C4-2B (cell line): ENCODE data around the gene FGD4.

Experiments used
- H3K27ac ChIP-seq: fragments of 450-650 bp; 2 replicates; pipeline ENCODE4 v1.5.1; 2017
- ZFX ChIP-seq: fragments of 450-650 bp; IDR thresholded peaks from 2 replicates; pipeline ENCODE4 v1.6.1; 2017
- TF ChIP-seq, protein P1 (sequence below): fragments of 450-650 bp; conservative IDR thresholded peaks from 2 replicates; pipeline ENCODE4 v1.5.1; 2017; ENCODE audit warnings: mild to moderate bottlenecking

FGD4 gene

GRCh38 chr12:32534698-32535097 is 135.3 kb downstream of the FGD4 start:
- H3K27ac ChIP-seq = no peak overlapping the region
- no peak for TF ChIP-seq ZFX
- TF ChIP-seq, protein P1, sequence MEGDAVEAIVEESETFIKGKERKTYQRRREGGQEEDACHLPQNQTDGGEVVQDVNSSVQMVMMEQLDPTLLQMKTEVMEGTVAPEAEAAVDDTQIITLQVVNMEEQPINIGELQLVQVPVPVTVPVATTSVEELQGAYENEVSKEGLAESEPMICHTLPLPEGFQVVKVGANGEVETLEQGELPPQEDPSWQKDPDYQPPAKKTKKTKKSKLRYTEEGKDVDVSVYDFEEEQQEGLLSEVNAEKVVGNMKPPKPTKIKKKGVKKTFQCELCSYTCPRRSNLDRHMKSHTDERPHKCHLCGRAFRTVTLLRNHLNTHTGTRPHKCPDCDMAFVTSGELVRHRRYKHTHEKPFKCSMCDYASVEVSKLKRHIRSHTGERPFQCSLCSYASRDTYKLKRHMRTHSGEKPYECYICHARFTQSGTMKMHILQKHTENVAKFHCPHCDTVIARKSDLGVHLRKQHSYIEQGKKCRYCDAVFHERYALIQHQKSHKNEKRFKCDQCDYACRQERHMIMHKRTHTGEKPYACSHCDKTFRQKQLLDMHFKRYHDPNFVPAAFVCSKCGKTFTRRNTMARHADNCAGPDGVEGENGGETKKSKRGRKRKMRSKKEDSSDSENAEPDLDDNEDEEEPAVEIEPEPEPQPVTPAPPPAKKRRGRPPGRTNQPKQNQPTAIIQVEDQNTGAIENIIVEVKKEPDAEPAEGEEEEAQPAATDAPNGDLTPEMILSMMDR = no peak

DNA sequence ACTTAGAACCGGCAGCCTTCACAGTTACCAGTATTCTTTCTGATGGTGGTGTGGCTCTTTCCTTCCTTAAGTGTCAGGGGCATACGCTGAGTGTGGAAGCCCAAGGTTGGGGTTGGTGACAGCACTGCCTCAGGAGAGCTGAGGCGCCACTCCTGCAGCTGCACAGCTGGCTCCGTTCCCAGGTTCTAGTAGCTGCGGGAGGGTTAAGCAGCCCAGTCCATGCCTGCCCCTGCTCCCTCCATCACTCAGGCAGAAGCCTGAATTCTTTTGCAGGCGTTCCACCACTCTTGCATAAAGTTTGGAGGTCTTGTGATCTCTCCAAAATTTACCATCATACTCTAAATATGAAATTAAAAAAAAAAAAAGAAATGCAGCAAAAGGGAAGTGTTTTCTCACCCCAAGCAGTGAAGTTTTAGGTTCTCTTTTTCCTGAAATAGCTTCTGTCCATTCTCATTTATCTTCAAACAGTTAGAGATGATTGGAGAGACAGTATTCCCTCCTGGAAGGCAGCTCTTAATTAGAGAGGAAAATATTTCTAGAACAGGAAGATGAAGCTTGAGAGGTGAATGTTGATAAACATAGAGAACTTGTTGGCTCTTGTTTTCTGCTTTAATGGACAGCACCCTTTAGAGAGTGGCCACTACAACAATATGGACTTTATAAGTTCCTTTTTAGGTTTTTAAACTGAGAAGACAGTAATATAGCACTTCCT is 136.1 kb downstream of the FGD4 start:
- TF ChIP-seq ZFX = no peak
- TF ChIP-seq, protein P1 = no peak
- H3K27ac ChIP-seq = no peak overlapping the region

- no peak overlapping the region for H3K27ac ChIP-seq
- no peak for TF ChIP-seq ZFX
- TF ChIP-seq, protein P1 = no peak
These were observed 136.6 kb downstream of the FGD4 start for GRCh38 chr12:32536000-32536345.

- TF ChIP-seq, protein P1 = no peak
- TF ChIP-seq ZFX = no peak
- H3K27ac ChIP-seq = no peak overlapping the region
These were observed 142.5 kb downstream of the FGD4 start for GRCh38 chr12:32541754-32542374.

GRCh38 chr12:32542428-32543229 is 143.3 kb downstream of the FGD4 start:
- H3K27ac ChIP-seq = no peak overlapping the region
- TF ChIP-seq, protein P1 = no peak
- TF ChIP-seq ZFX = no peak

- H3K27ac ChIP-seq = no peak overlapping the region
- TF ChIP-seq, protein P1 = no peak
- no peak for TF ChIP-seq ZFX
These were observed 145.5 kb downstream of the FGD4 start for GRCh38 chr12:32544893-32545292.
